ENCODE measurements around the gene DMRTB1.

The DMRTB1 gene

GRCh38 chr1:53502641-53503432 is 43.6 kb downstream of the DMRTB1 start:
- no peak for DNase-seq
- intact Hi-C loops (cut with DNase I): no loop called here

- no peak for DNase-seq
- intact Hi-C loops (cut with DNase I): no loop called here
These were observed 44.4 kb downstream of the DMRTB1 start for GRCh38 chr1:53503433-53504217.

- intact Hi-C loops (cut with DNase I): no loop called here
These were observed 45.7 kb downstream of the DMRTB1 start for GRCh38 chr1:53504901-53505300.

DNA sequence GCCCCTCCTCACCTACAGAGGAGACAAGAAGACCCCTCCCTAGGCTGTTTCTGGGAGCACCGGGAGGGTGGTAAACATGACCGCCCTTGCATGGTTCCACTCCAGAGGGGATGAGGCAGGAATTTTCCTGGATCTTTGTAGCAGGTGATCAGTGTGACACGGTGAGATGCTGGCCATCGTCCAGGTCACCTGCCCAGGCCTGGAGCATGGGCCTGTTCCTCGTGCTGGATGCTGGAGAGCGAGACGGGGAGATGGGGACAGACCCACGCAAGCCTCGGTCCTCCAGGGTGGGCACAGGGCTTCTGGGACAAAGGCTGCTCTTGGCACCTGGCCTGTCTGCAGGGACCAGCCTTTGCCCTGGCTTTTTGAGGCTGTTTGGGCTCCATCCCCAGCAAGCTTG is 46.2 kb downstream of the DMRTB1 start:
- intact Hi-C loops (cut with DNase I): no loop called here
- no peak for DNase-seq

More at GRCh38 chr1:53504901-53505300, 45.7 kb downstream of the DMRTB1 start:
- no peak for DNase-seq

DNA sequence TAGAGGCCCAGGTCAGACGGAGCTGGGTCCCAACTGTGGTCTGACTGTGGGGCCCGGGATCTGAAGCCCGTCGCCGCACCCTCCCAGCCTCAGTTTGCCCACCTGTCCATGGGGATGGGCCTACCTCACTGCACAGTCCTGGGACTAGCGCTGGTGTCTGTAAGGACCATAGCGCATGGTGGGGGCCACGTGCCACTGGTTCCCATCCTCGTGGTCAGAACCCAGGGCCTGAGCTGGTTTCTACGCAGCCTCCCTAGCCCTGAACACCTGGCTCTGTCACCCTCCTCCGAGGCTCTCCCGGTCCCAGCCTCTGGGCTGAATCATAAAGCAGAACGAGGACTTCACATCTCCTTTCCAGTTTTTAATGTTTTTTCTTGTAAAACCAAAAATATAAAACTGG is 46.7 kb downstream of the DMRTB1 start:
- intact Hi-C loops (cut with DNase I): no loop called here
- no peak for DNase-seq

DNA sequence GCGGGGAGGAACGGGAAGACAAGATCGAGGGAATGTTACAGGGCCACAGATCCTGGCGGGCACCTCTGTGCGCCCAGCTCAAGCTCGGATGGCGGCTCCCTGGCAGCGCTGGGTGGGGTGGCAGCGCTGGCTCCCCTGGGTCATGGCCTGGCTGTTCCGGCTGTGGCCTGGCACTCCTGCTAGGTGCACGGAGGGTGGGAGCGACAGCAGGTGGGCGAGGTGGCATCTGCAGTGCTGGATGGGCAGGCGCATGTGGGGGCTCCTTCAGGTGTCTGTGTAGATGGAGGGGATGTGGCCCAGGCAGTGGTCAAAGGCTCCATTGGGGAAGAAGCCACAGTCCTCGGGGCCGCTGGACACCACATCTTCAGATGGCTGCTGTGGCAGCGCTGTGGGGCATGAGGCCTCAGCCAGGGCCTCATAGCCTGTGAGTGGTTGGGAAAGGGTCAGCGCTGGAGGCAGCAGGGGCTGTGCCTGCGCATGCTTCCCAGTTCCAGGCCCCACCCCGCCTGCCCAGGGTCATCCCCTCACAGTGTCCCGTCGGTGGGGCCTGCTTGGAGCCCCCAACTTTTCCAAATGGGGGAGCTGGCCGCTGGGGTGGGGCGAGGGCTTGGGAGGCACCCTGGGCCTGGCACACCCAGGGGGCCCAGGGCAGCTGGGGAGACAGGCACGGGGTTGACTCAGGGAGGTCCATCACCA is 47.3 kb downstream of the DMRTB1 start:
- no peak for DNase-seq
- intact Hi-C loops (cut with DNase I): no loop called here

DNA sequence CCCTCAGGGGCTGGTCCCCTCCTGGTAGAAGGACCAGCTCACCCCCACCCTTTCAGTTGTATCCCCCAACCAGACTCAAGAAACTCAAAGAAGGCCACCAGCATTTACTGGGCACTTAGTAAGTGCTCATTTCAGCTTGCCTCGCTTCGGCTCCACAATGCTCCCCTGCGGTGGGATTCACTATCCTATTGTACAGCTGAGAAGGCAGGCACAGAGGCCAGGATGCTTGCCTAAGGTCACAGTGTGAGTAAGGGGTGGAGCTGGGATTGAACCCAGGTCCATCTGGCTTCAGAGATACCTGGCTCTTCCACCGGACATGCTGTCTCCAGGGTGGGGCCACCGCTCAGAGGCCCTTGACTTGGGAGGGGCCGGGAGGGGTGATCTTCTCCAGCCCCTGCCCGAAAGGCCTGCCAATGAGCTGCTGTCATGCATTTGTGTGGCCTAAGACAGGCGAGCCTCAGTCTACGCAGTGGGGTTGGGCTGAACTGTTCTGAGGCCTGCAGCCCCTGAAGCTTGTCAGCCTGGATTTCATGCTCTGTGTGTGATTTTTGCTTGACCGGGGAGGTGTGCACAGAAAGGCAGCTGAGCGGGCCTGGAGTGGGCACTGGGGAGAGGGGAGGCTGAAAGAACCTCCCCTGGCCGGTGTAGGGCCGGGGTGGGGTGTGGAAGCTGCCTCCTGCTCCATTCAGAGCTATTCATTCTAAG is 48.1 kb downstream of the DMRTB1 start:
- intact Hi-C loops (cut with DNase I): no loop called here
- no peak for DNase-seq

DNA sequence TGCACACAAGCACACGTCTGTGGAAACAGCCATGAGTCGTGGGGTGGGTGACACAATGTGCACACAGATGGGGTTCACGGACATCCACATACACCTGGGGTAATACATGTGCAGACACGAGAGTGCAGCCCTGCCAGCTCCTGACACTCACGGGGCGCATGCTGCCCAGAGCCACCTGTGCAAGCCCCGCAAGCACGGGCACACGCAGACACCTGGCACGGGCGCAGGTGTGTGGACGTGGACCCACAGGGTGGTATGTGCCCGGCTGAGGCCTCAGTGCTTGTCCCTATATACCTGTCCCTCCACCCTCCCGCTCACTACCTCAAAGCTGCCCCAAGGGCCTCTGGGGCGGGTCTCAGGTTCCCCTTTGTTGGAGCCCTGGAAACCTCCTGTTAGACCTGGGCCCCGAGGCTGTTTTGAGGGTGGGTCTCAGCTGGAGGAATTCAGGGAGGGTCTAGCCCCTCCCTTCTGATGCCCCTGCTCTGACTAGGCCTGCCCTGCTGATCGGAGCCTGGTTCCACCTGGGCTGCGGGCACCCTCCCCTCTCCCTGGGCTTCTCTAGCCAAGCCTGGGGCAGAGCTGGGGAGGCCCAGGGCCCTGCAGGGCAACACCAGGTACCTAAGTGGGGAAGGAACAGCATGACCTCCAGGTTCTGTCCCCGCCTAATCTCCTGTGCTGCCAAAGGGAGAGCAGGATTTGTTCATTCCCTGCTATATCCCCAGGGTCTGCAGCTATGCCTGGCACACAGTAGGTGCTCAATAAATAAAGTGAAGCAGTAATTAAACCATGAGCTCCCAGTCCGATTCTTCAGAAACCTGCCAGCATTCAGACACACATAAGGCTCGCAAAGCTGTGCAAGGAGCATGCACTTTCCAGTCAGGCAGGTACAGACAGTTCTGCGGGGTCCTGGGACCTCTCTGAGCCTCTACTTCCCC is 49.1 kb downstream of the DMRTB1 start:
- no peak for DNase-seq
- intact Hi-C loops (cut with DNase I): no loop called here

DNA sequence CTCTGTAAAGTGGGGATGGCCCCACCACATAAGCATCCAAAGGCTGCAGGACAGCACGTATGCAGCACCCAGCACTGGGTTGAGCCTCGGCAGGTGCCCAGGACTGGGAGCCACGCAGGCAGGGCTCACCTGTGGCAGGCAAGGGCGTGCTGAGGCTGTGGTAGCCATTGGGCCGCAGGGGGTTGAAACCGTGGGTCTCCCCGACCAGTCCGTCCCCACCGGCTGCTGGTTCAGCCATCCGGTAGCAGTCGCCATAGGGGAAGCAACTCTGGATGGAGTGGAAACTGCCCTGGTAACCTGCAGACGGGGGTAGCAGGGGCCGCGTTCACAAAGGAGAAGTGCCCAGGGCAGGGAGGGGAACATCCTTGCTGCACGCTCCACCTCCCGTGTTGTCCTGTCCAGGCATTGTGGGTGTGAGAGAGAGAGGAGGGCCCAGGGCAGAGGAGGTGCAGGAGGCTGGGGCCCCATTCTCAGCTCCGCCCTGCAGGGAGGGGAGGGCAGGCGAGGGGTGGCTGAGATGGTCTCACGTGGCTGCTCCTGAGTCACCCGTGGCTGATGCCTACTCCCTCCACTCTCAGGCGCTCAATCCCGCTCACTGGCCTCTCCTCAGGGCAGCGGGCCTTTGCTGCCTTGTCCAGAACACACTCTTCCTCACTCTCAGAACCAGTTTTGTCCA is 49.9 kb downstream of the DMRTB1 start:
- intact Hi-C loops (cut with DNase I): no loop called here
- DNase-seq: no peak

GRCh38 chr1:53509775-53510174 is 50.6 kb downstream of the DMRTB1 start:
- intact Hi-C loops (cut with DNase I): no loop called here
- DNase-seq: no peak

DNA sequence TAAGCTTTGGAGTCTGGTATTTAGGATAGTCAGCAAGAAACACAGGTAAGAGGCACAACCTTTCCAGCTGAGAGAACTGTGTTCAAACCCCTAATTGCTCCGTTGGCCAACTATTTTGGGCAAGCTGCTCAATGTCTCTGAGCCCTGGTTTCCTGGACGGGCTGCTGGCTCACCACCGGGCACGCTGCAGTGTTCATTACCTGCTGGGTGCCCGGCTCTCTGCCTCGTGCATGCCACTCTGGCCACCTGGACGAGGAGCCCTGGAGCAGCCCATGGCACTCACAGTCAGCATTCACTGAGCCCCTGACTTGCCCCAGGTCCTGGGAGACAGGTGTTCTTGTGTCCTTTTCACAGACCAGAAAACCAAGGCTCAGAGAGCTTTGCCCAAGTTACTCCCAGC is 51.0 kb downstream of the DMRTB1 start:
- no peak for DNase-seq
- intact Hi-C loops (cut with DNase I): no loop called here

- no peak for DNase-seq
These were observed 52.2 kb downstream of the DMRTB1 start for GRCh38 chr1:53511323-53511932.

GRCh38 chr1:53511933-53512806 is 53.0 kb downstream of the DMRTB1 start:
- intact Hi-C loops (cut with DNase I): no loop called here
- DNase-seq: no peak

More at GRCh38 chr1:53511323-53511932, 52.2 kb downstream of the DMRTB1 start:
- intact Hi-C loops (cut with DNase I): no loop called here

GRCh38 chr1:53512807-53513755 is 53.9 kb downstream of the DMRTB1 start:
- intact Hi-C loops (cut with DNase I): no loop called here
- no peak for DNase-seq

DNA sequence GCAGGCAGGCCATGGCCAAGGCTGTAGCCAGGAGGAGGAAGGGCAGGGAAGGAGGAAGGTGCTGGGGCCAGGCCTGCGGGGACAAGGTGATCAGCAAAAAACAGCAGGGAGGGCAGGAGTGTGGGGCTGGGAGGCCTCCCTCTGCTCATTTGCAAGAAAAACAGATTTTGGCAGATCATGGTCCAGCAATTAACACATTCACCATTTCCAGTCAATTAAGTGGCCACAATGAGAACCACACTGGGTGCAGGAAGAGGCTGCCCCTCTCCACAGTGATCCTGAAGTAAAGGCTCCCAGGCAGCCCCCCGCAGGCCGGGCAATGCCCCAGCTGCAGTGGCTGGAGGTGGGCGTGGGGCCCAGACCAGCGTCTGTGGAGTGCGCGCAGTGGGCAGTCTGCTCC is 54.6 kb downstream of the DMRTB1 start:
- intact Hi-C loops (cut with DNase I): no loop called here
- DNase-seq: no peak

Data from head of caudate nucleus (tissue), 42 donors.